Heart left ventricle (tissue), 16 donors: ENCODE measurements around the gene ZBTB6. TPM values are rescaled to one million over a fixed set of nuclear protein-coding genes. Genes with fewer than 3 reads are reported as not detected.

ENCODE experiments used
- ATAC-seq, 4 donors: fragments of 200-7000 bp; cut with Tn5 transposase; one replicate each; pipeline ENCODE4 v1.9.1; 2020 to 2022; ENCODE audit warnings: moderate library complexity in 4 of 4, mild to moderate bottlenecking in 3 of 4, moderate number of reproducible peaks in 1 of 4
- DNase-seq, 5 donors: peaks; one replicate each; pipeline ENCODE4 v3.0.0-alpha.2; 2020
- H3K27ac ChIP-seq, 12 donors: fragments of 200-600 bp; sonication (generic) in 4 of 12; one replicate each; pipeline versions ENCODE4 v1.5.0 to v1.8.0; 2016 to 2022; ENCODE audit warnings: mild to moderate bottlenecking in 2 of 12
- H3K27me3 ChIP-seq, 9 donors: fragments of 200-600 bp; sonication (generic) in 2 of 9; one replicate each; pipeline versions ENCODE4 v1.5.1 to v1.8.0; 2016 to 2022; ENCODE audit warnings: mild to moderate bottlenecking in 3 of 9
- H3K36me3 ChIP-seq, 9 donors: fragments of 200-600 bp; sonication (generic) in 2 of 9; one replicate each; pipeline versions ENCODE4 v1.5.0 to v1.8.0; 2018 to 2022; ENCODE audit warnings: mild to moderate bottlenecking in 2 of 9
- H3K4me1 ChIP-seq, 12 donors: fragments of 200-600 bp; sonication (generic) in 4 of 12; one replicate each; pipeline versions ENCODE4 v1.5.0 to v1.8.0; 2016 to 2022; ENCODE audit warnings: mild to moderate bottlenecking in 3 of 12
- H3K4me3 ChIP-seq, 12 donors: fragments of 200-600 bp; sonication (generic) in 4 of 12; one replicate each; pipeline versions ENCODE4 v1.5.0 to v1.8.0; 2017 to 2022; ENCODE audit warnings: mild to moderate bottlenecking in 9 of 12, moderate library complexity in 4 of 12
- H3K9me3 ChIP-seq, 12 donors: fragments of 200-600 bp; sonication (generic) in 4 of 12; one replicate each; pipeline versions ENCODE4 v1.5.0 to v1.8.0; 2016 to 2022; ENCODE audit warnings: mild to moderate bottlenecking in 1 of 12
- CTCF ChIP-seq, 12 donors: fragments of 200-600 bp; sonication (generic) in 4 of 12; IDR thresholded peaks; one replicate each; pipeline versions ENCODE4 v1.5.0 to v1.8.0; 2018 to 2022; ENCODE audit warnings: antibody characterized with exemption in 12 of 12, mild to moderate bottlenecking in 5 of 12
- POLR2A ChIP-seq, 2 donors: fragments of 450-650 bp; IDR thresholded peaks; one replicate each; pipeline ENCODE4 v1.6.1; 2017; ENCODE audit warnings: antibody characterized with exemption in 2 of 2, mild to moderate bottlenecking in 2 of 2, moderate library complexity in 2 of 2
- WGBS, 4 donors: extraction: QIAGEN DNeasy Blood & Tissue Kit in 2 of 4; methylation state at CpG; one replicate each; pipeline versions ENCODE4 v1.1.5 to v1.1.7; 2013 to 2018; 5-methylcytosine and 5-hydroxymethylcytosine counted together
- intact Hi-C, 10 donors: fragments of 100-400 bp; cut with DNase I; formaldehyde crosslinking; loops; one replicate each; pipeline versions ENCODE4 v1.11.1 to v1.14.2; 2022
- long read RNA-seq, 3 donors: library from polyadenylated mRNA; unstranded; transcript quantifications; one replicate each; pipeline ENCODE4 v2.0.0, GENCODE V29; 2020 to 2021
- polyA plus RNA-seq, 2 donors: library from polyadenylated mRNA; stranded (reverse); fragments of 200-250 nt; gene quantifications; one replicate each; pipeline ENCODE4 v1.2.3, GENCODE V29; 2013
- total RNA-seq, 9 donors: library from RNA; depleted of rRNA in 2 of 9; stranded (reverse); fragments of >200 nt in 2 of 9; fragmentation: NEBNext Ultra II Directional in 3 of 9; extraction: Animal tissue kit (Norgen Biotek cat#: 25700) in 3 of 9; gene quantifications; one replicate each; pipeline versions ENCODE4 v1.1.0 to v1.2.4, GENCODE V29; 2016 to 2023
- donor health status: ischemic (EF 13 %, LVEDD 7.1; RV severe dilation, severe dysfunction).
- donor health status: healthy with polysubstance abuse.
- donor health status: DM: no; HTN: yes; CAD: no.
- donor health status: DM: no; HTN: no; CAD: no.
- donor health status: ischemic (EF 25% LVEDD 6.9; RV normal size, moderate dysfunction).
- donor health status: ischemic (EF 25% LVEDD 5.7; RV mildly dilated, moderate dysfunction).
- donor health status: healthy.
- donor health status: DM: yes; HTN: yes; CAD: no.
- donor health status: ischemic (EF 35%, LVEDD 5.7; RV mildly dilated, moderate dysfunction).
- donor health status: nonischemic (EF 11% LVEDD 7.7; RV severe dilation, severe dysfunction).
- donor health status: DM: yes; HTN: yes; CAD: no.
- donor health status: PGD.
- donor health status: ischemic (EF 29% LVEDD 5.4; RV normal size, mild dysfunction).
- donor health status: nonischemic (EF 23%, LVEDD 6.1; RV moderate dilation, normal function).

ZBTB6 gene, protein sequence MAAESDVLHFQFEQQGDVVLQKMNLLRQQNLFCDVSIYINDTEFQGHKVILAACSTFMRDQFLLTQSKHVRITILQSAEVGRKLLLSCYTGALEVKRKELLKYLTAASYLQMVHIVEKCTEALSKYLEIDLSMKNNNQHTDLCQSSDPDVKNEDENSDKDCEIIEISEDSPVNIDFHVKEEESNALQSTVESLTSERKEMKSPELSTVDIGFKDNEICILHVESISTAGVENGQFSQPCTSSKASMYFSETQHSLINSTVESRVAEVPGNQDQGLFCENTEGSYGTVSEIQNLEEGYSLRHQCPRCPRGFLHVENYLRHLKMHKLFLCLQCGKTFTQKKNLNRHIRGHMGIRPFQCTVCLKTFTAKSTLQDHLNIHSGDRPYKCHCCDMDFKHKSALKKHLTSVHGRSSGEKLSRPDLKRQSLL
- total RNA-seq (1 to 10 TPM; 5.1 to 8.1 (median 6.3) TPM), polyA plus RNA-seq (1 to 10 TPM; 2.0 to 4.6 TPM)
- long read RNA-seq, donor 1, full-length matches to known transcripts, result 2 of 4 reads
- long read RNA-seq, donor 1, partial matches to known transcripts, result 0 of 4 reads
- long read RNA-seq, donor 1, other reads (novel, unspliced or antisense), result 2 of 4 reads
- long read RNA-seq, donor 2, full-length matches to known transcripts, result 4 of 8 reads
- long read RNA-seq, donor 2, partial matches to known transcripts, result 0 of 8 reads
- long read RNA-seq, donor 2, other reads (novel, unspliced or antisense), result 4 of 8 reads
- long read RNA-seq, donor 3, full-length matches to known transcripts, result 7 of 8 reads
- long read RNA-seq, donor 3, partial matches to known transcripts, result 0 of 8 reads
- long read RNA-seq, donor 3, other reads (novel, unspliced or antisense), result 1 of 8 reads

GRCh38 chr9:122912964-122913673, at the start of gene ZBTB6:
Gene ZBTB6, minus strand, starts transcription at chr9:122913323. Its CDS starts 1,251 bp downstream, at chr9:122912072.
- Histone ChIP-seq H3K4me1 (peaks cover 0 to 16% (median 8%) of the 10 kb centered on the region in 12 donors), H3K27ac (peak within 1 kb of the TSS in 11 of 12 donors; percentile 75 to 94 (median 80)), H3K27me3 (no peaks in the 10 kb centered on the region), H3K36me3 (peaks cover 3 to 47% (median 29%) of the 10 kb centered on the region in 9 donors), H3K9me3 (no peaks in the 10 kb centered on the region), H3K4me3 (peak within 1 kb of the TSS; percentile 49 to 94 (median 84))
- intact Hi-C loops, result loop anchor here in 3 of 10 donors (1.0 to 10.0 kb wide), 4 partner anchors 8 to 818 kb away; partner anchors contain the start of genes RC3H2 (in 1 of the 3), TTLL11 (in 1 of the 3) and ZBTB26 (in 1 of the 3)
- WGBS, 4 donors, result 0 to 1% (median 0%) methylated on average over 31 to 35 of the region's 35 CpGs
- ATAC-seq (peak; percentile 94 to 99 (median 98)), DNase-seq (peak; percentile 66 to 83 (median 78))
- no peak for TF ChIP-seq CTCF (IDR thresholded peaks at IDR 0.05)
- TF ChIP-seq POLR2A (IDR thresholded peaks at IDR 0.05), result peak in 1 of 2 donors; percentile 37

- ATAC-seq (no peak), DNase-seq (no peak)
- TF ChIP-seq POLR2A (IDR thresholded peaks at IDR 0.05), result no peak
- WGBS, 4 donors, result 92 to 95% (median 94%) methylated on average over 1 of the region's 1 CpG
- no peak overlapping the region for H3K27ac ChIP-seq
- peaks cover 0 to 11% (median 0%) of the 10 kb centered on the region in 12 donors for H3K9me3 ChIP-seq
- peaks cover 0 to 51% (median 41%) of the 10 kb centered on the region in 9 donors for H3K36me3 ChIP-seq
- no peak overlapping the region for H3K4me3 ChIP-seq
- H3K27me3 ChIP-seq, result no peaks in the 10 kb centered on the region
- intact Hi-C loops, result no loop called here
- H3K4me1 ChIP-seq, result peaks cover 0 to 10% (median 0%) of the 10 kb centered on the region in 12 donors
Measured at GRCh38 chr9:122961139-122961538, 48.0 kb upstream of the ZBTB6 start.

GRCh38 chr9:122955961-122956360, 42.8 kb upstream of the ZBTB6 start:
- peaks cover 0 to 6% (median 0%) of the 10 kb centered on the region in 12 donors for H3K9me3 ChIP-seq
- no peak overlapping the region for H3K4me3 ChIP-seq
- DNase-seq, result no peak
- peaks cover 0 to 25% (median 12%) of the 10 kb centered on the region in 9 donors for H3K36me3 ChIP-seq
- no peak for ATAC-seq
- intact Hi-C loops, result no loop called here
- TF ChIP-seq CTCF (IDR thresholded peaks at IDR 0.05), result no peak
- TF ChIP-seq POLR2A (IDR thresholded peaks at IDR 0.05), result no peak
- no peaks in the 10 kb centered on the region for H3K27me3 ChIP-seq
- H3K4me1 ChIP-seq, result peaks cover 0 to 32% (median 19%) of the 10 kb centered on the region in 12 donors
- H3K27ac ChIP-seq, result no peak overlapping the region

DNA sequence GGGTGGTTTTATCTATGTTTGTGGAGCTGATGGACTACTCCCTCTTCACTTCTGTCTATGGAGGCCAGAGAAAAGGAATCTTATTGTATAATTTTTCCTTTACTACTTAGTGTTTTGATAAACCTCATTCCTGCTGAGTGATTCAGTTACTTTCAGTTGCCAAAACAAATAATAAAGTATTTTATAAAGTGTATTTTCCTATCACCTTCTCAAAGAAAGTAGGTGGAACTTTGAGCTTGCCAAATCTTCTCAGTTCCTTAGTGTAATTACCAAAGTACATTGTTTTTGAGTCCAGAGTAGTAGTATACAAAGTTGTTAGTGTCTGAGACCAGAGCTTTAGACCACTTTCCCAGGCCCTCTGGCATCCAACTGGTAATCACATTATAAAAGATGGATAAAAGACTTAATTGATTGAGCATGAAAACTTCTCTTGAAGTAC, 41.1 kb upstream of the ZBTB6 start:
- DNase-seq (no peak), ATAC-seq (no peak)
- Histone ChIP-seq H3K9me3 (no peaks in the 10 kb centered on the region), H3K27me3 (no peaks in the 10 kb centered on the region), H3K4me1 (peaks cover 0 to 39% (median 22%) of the 10 kb centered on the region in 12 donors), H3K4me3 (no peak overlapping the region), H3K27ac (peak overlapping the region in 3 of 12 donors; percentile 4 to 21 (median 19)), H3K36me3 (peaks cover 0 to 10% (median 0%) of the 10 kb centered on the region in 9 donors)
- intact Hi-C loops, result no loop called here
- TF ChIP-seq POLR2A (IDR thresholded peaks at IDR 0.05) (no peak), CTCF (IDR thresholded peaks at IDR 0.05) (no peak)
